ENCODE results near the gene RPL9. TPM values are rescaled to one million over a fixed set of nuclear protein-coding genes. Genes with fewer than 3 reads are reported as not detected.

Gene RPL9
- total and polyA plus RNA-seq, 2 of the 8 experiments (the other 6 are each of a cell fraction or from before 2014, with no cell fraction given): 1,161 to 1,184 TPM

DNA sequence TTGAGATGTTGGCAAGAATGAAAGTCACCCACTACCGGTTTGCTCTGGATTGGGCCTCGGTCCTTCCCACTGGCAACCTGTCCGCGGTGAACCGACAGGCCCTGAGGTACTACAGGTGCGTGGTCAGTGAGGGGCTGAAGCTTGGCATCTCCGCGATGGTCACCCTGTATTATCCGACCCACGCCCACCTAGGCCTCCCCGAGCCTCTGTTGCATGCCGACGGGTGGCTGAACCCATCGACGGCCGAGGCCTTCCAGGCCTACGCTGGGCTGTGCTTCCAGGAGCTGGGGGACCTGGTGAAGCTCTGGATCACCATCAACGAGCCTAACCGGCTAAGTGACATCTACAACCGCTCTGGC is 12.3 kb downstream of the RPL9 start (continued):
- TF ChIP-seq, protein P1, sequence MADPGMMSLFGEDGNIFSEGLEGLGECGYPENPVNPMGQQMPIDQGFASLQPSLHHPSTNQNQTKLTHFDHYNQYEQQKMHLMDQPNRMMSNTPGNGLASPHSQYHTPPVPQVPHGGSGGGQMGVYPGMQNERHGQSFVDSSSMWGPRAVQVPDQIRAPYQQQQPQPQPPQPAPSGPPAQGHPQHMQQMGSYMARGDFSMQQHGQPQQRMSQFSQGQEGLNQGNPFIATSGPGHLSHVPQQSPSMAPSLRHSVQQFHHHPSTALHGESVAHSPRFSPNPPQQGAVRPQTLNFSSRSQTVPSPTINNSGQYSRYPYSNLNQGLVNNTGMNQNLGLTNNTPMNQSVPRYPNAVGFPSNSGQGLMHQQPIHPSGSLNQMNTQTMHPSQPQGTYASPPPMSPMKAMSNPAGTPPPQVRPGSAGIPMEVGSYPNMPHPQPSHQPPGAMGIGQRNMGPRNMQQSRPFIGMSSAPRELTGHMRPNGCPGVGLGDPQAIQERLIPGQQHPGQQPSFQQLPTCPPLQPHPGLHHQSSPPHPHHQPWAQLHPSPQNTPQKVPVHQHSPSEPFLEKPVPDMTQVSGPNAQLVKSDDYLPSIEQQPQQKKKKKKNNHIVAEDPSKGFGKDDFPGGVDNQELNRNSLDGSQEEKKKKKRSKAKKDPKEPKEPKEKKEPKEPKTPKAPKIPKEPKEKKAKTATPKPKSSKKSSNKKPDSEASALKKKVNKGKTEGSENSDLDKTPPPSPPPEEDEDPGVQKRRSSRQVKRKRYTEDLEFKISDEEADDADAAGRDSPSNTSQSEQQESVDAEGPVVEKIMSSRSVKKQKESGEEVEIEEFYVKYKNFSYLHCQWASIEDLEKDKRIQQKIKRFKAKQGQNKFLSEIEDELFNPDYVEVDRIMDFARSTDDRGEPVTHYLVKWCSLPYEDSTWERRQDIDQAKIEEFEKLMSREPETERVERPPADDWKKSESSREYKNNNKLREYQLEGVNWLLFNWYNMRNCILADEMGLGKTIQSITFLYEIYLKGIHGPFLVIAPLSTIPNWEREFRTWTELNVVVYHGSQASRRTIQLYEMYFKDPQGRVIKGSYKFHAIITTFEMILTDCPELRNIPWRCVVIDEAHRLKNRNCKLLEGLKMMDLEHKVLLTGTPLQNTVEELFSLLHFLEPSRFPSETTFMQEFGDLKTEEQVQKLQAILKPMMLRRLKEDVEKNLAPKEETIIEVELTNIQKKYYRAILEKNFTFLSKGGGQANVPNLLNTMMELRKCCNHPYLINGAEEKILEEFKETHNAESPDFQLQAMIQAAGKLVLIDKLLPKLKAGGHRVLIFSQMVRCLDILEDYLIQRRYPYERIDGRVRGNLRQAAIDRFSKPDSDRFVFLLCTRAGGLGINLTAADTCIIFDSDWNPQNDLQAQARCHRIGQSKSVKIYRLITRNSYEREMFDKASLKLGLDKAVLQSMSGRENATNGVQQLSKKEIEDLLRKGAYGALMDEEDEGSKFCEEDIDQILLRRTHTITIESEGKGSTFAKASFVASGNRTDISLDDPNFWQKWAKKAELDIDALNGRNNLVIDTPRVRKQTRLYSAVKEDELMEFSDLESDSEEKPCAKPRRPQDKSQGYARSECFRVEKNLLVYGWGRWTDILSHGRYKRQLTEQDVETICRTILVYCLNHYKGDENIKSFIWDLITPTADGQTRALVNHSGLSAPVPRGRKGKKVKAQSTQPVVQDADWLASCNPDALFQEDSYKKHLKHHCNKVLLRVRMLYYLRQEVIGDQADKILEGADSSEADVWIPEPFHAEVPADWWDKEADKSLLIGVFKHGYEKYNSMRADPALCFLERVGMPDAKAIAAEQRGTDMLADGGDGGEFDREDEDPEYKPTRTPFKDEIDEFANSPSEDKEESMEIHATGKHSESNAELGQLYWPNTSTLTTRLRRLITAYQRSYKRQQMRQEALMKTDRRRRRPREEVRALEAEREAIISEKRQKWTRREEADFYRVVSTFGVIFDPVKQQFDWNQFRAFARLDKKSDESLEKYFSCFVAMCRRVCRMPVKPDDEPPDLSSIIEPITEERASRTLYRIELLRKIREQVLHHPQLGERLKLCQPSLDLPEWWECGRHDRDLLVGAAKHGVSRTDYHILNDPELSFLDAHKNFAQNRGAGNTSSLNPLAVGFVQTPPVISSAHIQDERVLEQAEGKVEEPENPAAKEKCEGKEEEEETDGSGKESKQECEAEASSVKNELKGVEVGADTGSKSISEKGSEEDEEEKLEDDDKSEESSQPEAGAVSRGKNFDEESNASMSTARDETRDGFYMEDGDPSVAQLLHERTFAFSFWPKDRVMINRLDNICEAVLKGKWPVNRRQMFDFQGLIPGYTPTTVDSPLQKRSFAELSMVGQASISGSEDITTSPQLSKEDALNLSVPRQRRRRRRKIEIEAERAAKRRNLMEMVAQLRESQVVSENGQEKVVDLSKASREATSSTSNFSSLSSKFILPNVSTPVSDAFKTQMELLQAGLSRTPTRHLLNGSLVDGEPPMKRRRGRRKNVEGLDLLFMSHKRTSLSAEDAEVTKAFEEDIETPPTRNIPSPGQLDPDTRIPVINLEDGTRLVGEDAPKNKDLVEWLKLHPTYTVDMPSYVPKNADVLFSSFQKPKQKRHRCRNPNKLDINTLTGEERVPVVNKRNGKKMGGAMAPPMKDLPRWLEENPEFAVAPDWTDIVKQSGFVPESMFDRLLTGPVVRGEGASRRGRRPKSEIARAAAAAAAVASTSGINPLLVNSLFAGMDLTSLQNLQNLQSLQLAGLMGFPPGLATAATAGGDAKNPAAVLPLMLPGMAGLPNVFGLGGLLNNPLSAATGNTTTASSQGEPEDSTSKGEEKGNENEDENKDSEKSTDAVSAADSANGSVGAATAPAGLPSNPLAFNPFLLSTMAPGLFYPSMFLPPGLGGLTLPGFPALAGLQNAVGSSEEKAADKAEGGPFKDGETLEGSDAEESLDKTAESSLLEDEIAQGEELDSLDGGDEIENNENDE (IDR thresholded peaks at IDR 0.05; ENCODE audit: insufficient replicate concordance, low read length): no peak
- no peak for TF ChIP-seq SIRT6 (IDR thresholded peaks at IDR 0.05; ENCODE audit: low read length)
- TF ChIP-seq SP1 (IDR thresholded peaks at IDR 0.05; ENCODE audit: low read depth, low read length): no peak
- TF ChIP-seq EZH2 (IDR thresholded peaks at IDR 0.05; ENCODE audit: low read depth, low read length, severe bottlenecking): no peak
- no peak for TF ChIP-seq JUND (IDR thresholded peaks at IDR 0.05; ENCODE audit: low read length)
- TF ChIP-seq, protein P2, sequence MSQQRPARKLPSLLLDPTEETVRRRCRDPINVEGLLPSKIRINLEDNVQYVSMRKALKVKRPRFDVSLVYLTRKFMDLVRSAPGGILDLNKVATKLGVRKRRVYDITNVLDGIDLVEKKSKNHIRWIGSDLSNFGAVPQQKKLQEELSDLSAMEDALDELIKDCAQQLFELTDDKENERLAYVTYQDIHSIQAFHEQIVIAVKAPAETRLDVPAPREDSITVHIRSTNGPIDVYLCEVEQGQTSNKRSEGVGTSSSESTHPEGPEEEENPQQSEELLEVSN (IDR thresholded peaks at IDR 0.05): no peak
- TF ChIP-seq POLR2AphosphoS5 (IDR thresholded peaks at IDR 0.05; ENCODE audit: low read depth, low read length): no peak
- TF ChIP-seq, protein P3, sequence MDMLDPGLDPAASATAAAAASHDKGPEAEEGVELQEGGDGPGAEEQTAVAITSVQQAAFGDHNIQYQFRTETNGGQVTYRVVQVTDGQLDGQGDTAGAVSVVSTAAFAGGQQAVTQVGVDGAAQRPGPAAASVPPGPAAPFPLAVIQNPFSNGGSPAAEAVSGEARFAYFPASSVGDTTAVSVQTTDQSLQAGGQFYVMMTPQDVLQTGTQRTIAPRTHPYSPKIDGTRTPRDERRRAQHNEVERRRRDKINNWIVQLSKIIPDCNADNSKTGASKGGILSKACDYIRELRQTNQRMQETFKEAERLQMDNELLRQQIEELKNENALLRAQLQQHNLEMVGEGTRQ (IDR thresholded peaks at IDR 0.05; ENCODE audit: low read length): no peak
- no peak for TF ChIP-seq RFX5 (IDR thresholded peaks at IDR 0.05; ENCODE audit: borderline replicate concordance, low read depth, low read length)
- no peak for TF ChIP-seq MAFK (IDR thresholded peaks at IDR 0.05; ENCODE audit: low read depth, low read length)

Measured in H1 (cell line).